Mesothelial cell of epicardium (in vitro differentiated cells): ENCODE measurements around the gene CACNG5. TPM values are rescaled to one million over a fixed set of nuclear protein-coding genes. Genes with fewer than 3 reads are reported as not detected.
A peak's percentile ranks its signal among the peaks of the same experiment; 100 is the strongest.

ENCODE experiments used
- DNase-seq, 2 experiments: peaks; one replicate each; pipeline ENCODE4 v3.0.0; 2021; ENCODE audit warnings: low spot score in 2 of 2; ENCODE audit not compliant: unreplicated experiment in 2 of 2
- H3K27ac Mint-ChIP-seq: 2 replicates; pipeline ENCODE4 v1.8.0; 2021; ENCODE audit warnings: mixed read lengths
- H3K27me3 Mint-ChIP-seq: 2 replicates; pipeline ENCODE4 v1.8.0; 2021; ENCODE audit warnings: low read depth, mixed read lengths
- H3K36me3 Mint-ChIP-seq: 2 replicates; pipeline ENCODE4 v1.8.0; 2021; ENCODE audit warnings: mixed read lengths
- H3K4me1 Mint-ChIP-seq: 2 replicates; pipeline ENCODE4 v1.8.0; 2021; ENCODE audit warnings: mixed read lengths
- H3K4me3 Mint-ChIP-seq: 2 replicates; pipeline ENCODE4 v1.8.0; 2021; ENCODE audit warnings: mild to moderate bottlenecking, moderate library complexity, mixed read lengths
- H3K9me3 Mint-ChIP-seq: 2 replicates; pipeline ENCODE4 v1.8.0; 2021; ENCODE audit warnings: mixed read lengths
- CTCF ChIP-seq: fragments of 200-600 bp; sonication (generic); IDR thresholded peaks from one replicate; pipeline ENCODE4 v1.5.0; 2021; ENCODE audit warnings: antibody characterized with exemption; ENCODE audit not compliant: unreplicated experiment
- total RNA-seq: library from RNA; stranded (reverse); gene quantifications from 3 replicates; pipeline ENCODE4 v1.2.1, GENCODE V29; 2021

Gene CACNG5
- total RNA-seq, 1 donor from 2014 or later, result not detected

GRCh38 chr17:66819466-66819865 is 15.5 kb upstream of the CACNG5 start:
- Mint-ChIP-seq H3K9me3 (peaks cover 15% of the 10 kb centered on the region), H3K4me3 (no peak overlapping the region), H3K27ac (no peak overlapping the region), H3K36me3 (no peaks in the 10 kb centered on the region), H3K4me1 (no peaks in the 10 kb centered on the region), H3K27me3 (peaks cover 19% of the 10 kb centered on the region)
- no peak for TF ChIP-seq CTCF
- no peak for DNase-seq

DNA sequence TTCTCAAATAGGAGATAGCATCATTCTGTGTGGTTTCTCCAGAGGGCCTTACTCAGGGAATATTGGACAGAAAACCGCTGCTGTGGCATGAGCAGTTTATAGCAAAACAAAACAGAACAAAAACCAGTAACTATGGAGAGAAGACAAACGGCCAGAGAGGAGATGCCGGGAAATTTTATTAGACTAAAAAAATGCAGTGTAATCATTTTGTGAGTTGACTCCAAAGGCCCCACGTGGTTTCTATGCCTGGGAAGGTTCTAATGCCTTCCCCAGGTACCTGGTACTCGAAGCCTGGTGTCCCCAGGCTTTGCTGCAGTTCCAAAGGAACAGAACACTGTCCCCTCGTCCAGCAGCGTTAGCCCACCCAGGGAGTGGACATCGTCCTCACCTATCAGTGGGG is 12.9 kb upstream of the CACNG5 start:
- H3K27me3 Mint-ChIP-seq, result peaks cover 25% of the 10 kb centered on the region
- no peak overlapping the region for H3K4me3 Mint-ChIP-seq
- no peaks in the 10 kb centered on the region for H3K36me3 Mint-ChIP-seq
- H3K27ac Mint-ChIP-seq, result no peak overlapping the region
- no peak for TF ChIP-seq CTCF
- H3K9me3 Mint-ChIP-seq, result peaks cover 15% of the 10 kb centered on the region
- H3K4me1 Mint-ChIP-seq, result no peaks in the 10 kb centered on the region
- DNase-seq, result no peak

DNA sequence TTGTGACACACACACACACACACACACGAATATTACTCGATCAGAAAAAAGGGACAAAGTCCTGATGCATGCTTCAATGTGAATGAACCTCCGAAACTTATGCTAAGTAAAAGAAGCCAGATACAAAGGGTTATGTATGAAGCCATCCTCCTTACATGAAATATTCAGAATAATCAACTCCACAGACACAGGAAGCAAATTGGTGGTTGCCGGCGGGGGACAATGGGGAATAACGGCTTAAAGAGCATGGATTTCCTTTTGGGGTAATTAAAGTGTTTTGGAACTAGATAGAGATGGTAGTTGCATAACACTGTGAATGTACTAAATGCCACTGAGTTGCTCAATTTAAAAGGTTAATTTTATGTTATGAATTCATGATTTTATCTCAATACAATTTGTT is 8.1 kb upstream of the CACNG5 start:
- Mint-ChIP-seq H3K4me1 (no peaks in the 10 kb centered on the region), H3K27ac (no peak overlapping the region), H3K27me3 (peaks cover 50% of the 10 kb centered on the region), H3K9me3 (no peaks in the 10 kb centered on the region), H3K4me3 (no peak overlapping the region), H3K36me3 (no peaks in the 10 kb centered on the region)
- TF ChIP-seq CTCF, result no peak
- DNase-seq, result no peak

DNA sequence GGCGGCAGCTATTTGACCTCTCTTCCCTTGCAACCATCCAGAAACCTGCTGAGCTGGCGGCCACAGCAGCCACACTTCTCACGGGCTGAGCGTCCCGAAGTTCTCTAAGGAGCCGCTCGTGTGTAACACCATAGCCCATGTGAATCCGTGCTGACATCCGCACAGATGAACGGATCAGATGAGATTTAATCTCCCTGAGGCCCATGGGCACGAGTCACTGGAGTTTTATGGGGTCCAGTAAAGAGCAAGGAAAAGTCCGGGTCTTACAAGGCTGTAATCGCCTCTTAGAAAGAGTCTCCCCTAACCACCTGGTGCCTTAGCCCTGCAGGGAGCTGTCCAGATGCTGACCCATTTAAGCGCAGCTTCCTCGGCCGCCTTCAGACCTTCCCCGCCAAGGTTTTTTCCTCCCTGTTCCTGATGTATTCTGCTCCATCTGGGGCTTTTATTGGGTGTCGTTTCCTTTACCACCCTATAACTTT is 5.5 kb upstream of the CACNG5 start:
- TF ChIP-seq CTCF, result no peak
- peaks cover 68% of the 10 kb centered on the region for H3K27me3 Mint-ChIP-seq
- peak; percentile 58 to 78 for DNase-seq
- no peak overlapping the region for H3K27ac Mint-ChIP-seq
- H3K4me1 Mint-ChIP-seq, result no peaks in the 10 kb centered on the region
- H3K9me3 Mint-ChIP-seq, result no peaks in the 10 kb centered on the region
- H3K36me3 Mint-ChIP-seq, result no peaks in the 10 kb centered on the region
- no peak overlapping the region for H3K4me3 Mint-ChIP-seq

GRCh38 chr17:66829883-66830282 is 5.0 kb upstream of the CACNG5 start:
- Mint-ChIP-seq H3K36me3 (no peaks in the 10 kb centered on the region), H3K27me3 (peaks cover 67% of the 10 kb centered on the region), H3K9me3 (no peaks in the 10 kb centered on the region), H3K4me1 (no peaks in the 10 kb centered on the region), H3K27ac (no peak overlapping the region), H3K4me3 (no peak overlapping the region)
- no peak for DNase-seq
- no peak for TF ChIP-seq CTCF

DNA sequence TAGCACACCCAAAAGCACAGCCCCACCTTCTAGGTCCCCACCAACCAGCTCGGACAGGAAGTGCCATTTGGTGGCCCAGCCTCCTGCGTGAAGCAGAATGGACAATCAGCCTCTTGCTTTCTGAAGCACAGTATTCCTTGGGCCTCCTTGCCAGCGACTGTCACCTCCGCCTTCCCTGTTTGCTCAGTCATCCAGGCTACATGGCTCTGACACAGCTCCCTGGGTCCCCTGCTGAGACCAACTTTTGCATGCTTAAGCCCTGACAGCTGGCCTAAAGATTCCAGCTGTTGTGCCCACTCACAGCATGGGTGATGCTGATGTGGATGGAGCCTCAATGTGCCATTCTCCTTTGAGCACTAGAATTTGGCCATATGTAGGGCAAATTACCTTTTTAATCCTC is 4.5 kb upstream of the CACNG5 start:
- Mint-ChIP-seq H3K36me3 (no peaks in the 10 kb centered on the region), H3K27ac (no peak overlapping the region), H3K9me3 (no peaks in the 10 kb centered on the region), H3K27me3 (peaks cover 68% of the 10 kb centered on the region), H3K4me3 (no peak overlapping the region), H3K4me1 (no peaks in the 10 kb centered on the region)
- no peak for DNase-seq
- no peak for TF ChIP-seq CTCF
